GM12891 (cell line): ENCODE results near the gene FAT3.

Experiments used
- PAX5 ChIP-seq: IDR thresholded peaks from 2 replicates; pipeline ENCODE4 v1.6.1; 2011; ENCODE audit warnings: low read length, moderate library complexity, mild to moderate bottlenecking; ENCODE audit not compliant: insufficient read depth, severe bottlenecking
- POLR2A ChIP-seq: IDR thresholded peaks from 2 replicates; pipeline ENCODE4 v1.6.1; 2011; ENCODE audit warnings: low read depth, low read length, control low read depth
- POLR2AphosphoS5 ChIP-seq: IDR thresholded peaks from 2 replicates; pipeline ENCODE4 v1.6.1; 2011; ENCODE audit warnings: low read depth, low read length, control low read depth
- TAF1 ChIP-seq: IDR thresholded peaks from 2 replicates; pipeline ENCODE4 v1.6.1; 2011; ENCODE audit warnings: low read depth, low read length, control low read depth

DNA sequence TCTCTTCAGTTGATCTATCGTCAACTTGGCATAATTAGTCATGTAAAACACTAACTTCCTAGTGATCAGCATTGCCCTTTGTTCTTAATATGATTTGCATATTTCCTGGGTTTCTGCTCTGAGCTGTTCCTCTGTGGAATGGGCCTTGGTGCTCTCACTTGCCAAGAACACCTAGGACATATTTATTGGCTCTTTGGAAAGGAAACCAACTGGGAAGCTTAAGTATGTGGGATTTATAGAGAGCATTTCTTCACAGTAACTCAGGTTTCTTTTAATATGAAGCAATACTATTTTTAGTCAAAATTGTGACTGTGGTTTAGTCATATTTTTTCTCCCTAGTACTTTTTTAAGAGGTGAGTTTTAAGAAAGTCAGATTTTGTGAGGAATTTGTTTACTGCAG is 28.8 kb downstream of the FAT3 start:
- TF ChIP-seq POLR2A (no peak), PAX5 (no peak), TAF1 (no peak), POLR2AphosphoS5 (no peak)
